Activated CD4-positive, alpha-beta memory T cell treated with anti-CD3 and anti-CD28 coated beads, Interleukin-2, amount 10 ng/mL, durations not matched to agents 7 days and 5 days (primary cell): ENCODE results near the gene MINPP1. TPM values are rescaled to one million over a fixed set of nuclear protein-coding genes. Genes with fewer than 3 reads are reported as not detected.
A peak's percentile ranks its signal among the peaks of the same experiment; 100 is the strongest.

Experiments
- CTCF ChIA-PET: fragments of 350-600 bp; sonication (Branson Sonifier 250); formaldehyde crosslinking; loops from one replicate; lab custom pipeline; 2021; ENCODE audit warnings: antibody characterized with exemption, inconsistent platforms; lab: Charles Lee
- POLR2A ChIA-PET: fragments of 350-600 bp; sonication (Branson Sonifier 250); formaldehyde crosslinking; loops from one replicate; lab custom pipeline; 2021; ENCODE audit warnings: antibody characterized with exemption; lab: Charles Lee
- DNase-seq: peaks from one replicate; pipeline ENCODE4 v3.0.0-alpha.2; 2020
- H3K27ac Mint-ChIP-seq: one replicate; pipeline ENCODE4 v1.8.0; 2021; ENCODE audit warnings: mild to moderate bottlenecking, mixed read lengths
- H3K27me3 Mint-ChIP-seq: one replicate; pipeline ENCODE4 v1.8.0; 2021; ENCODE audit warnings: mixed read lengths
- H3K36me3 Mint-ChIP-seq: one replicate; pipeline ENCODE4 v1.8.0; 2021; ENCODE audit warnings: low read depth, mixed read lengths
- H3K4me1 Mint-ChIP-seq: one replicate; pipeline ENCODE4 v1.8.0; 2021; ENCODE audit warnings: mixed read lengths
- H3K4me3 Mint-ChIP-seq: one replicate; pipeline ENCODE4 v1.8.0; 2021; ENCODE audit warnings: mild to moderate bottlenecking, mixed read lengths
- H3K9me3 Mint-ChIP-seq: one replicate; pipeline ENCODE4 v1.8.0; 2021; ENCODE audit warnings: mixed read lengths
- total RNA-seq, 2 experiments: library from RNA; stranded (reverse); gene quantifications; one replicate each; pipeline ENCODE4 v1.2.3, GENCODE V29; 2021

Gene MINPP1
- total RNA-seq, 2 experiments from 2014 or later: 11.0 to 11.4 TPM

- ChIA-PET POLR2A (no interaction called here), CTCF (no interaction called here)
- Mint-ChIP-seq H3K4me1 (peaks cover 11% of the 10 kb centered on the region), H3K27me3 (no peaks in the 10 kb centered on the region), H3K4me3 (no peak overlapping the region), H3K36me3 (peaks cover 19% of the 10 kb centered on the region), H3K27ac (no peak overlapping the region), H3K9me3 (no peaks in the 10 kb centered on the region)
- no peak for DNase-seq
Measured at GRCh38 chr10:87531908-87532622, 27.4 kb downstream of the MINPP1 start.

DNA sequence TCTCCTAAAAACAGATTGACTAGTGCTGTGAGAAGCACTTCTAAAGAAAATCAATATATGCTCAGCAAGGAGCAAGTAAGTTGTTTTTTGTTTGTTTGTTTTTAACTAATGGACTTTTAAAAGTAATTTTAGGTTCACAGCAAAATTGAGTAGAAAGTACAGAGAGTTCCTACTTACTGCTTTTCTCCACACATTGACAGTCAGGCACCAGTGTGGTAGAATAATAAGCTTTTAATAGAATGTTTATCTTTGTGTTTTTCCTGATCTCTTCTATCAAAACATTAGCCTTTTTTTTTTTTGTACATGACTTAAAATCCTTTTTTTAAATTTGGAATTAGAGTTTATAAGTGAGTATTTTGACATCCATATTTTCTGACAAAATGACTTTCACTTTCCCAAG lies 28.0 kb downstream of the MINPP1 start:
- H3K27me3 Mint-ChIP-seq: no peaks in the 10 kb centered on the region
- POLR2A ChIA-PET: no interaction called here
- H3K27ac Mint-ChIP-seq: no peak overlapping the region

DNA sequence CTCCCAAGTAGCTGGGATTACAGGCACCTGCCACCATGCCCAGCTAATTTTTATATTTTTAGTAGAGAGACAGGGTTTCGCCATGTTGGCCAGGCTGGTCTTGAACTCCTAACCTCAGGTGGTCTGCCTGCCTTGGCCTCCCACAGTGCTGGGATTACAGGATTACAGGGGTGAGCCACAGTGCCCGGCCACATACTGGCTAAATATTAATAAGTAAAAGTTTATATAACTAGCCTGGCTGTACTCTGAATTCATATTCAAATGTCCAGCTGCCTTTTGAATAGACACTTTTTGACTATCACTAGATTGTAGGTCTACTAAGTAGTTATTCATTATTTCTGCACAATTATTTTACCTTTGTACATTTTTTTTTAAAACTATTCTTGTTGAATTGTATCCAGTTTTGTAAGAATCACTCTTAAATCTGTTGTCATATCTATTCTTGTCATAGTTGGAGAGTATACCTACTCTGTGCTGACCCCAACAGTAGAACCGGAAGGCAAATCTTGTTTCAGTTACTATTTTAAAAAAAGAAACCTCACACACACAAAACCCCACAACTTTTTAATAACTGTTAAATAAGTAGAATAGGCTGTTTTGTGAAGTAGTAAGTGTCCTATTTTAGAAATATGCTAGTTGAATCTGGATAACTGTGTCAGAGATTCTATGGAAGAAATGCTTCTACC lies 29.6 kb downstream of the MINPP1 start:
- peaks cover 10% of the 10 kb centered on the region for H3K36me3 Mint-ChIP-seq
- no peak overlapping the region for H3K27ac Mint-ChIP-seq
- DNase-seq: no peak
- H3K9me3 Mint-ChIP-seq: no peaks in the 10 kb centered on the region
- peaks cover 20% of the 10 kb centered on the region for H3K4me1 Mint-ChIP-seq
- CTCF ChIA-PET: interaction anchor here (0.7 to 1.8 kb wide), 6 partner anchors 11 to 1559 kb away, joined by 3 to 8 read pairs (median 4); partner anchors contain the start of gene MINPP1
- POLR2A ChIA-PET: no interaction called here
- H3K4me3 Mint-ChIP-seq: no peak overlapping the region
- no peaks in the 10 kb centered on the region for H3K27me3 Mint-ChIP-seq

More for the DNA sequence above, 28.0 kb downstream of the MINPP1 start:
- H3K4me1 Mint-ChIP-seq: peaks cover 15% of the 10 kb centered on the region
- no peak for DNase-seq
- CTCF ChIA-PET: interaction anchor here (1.4 to 1.8 kb wide), 2 partner anchors 12 to 29 kb away, joined by 3 to 8 read pairs; partner anchors contain the start of gene MINPP1
- H3K4me3 Mint-ChIP-seq: no peak overlapping the region
- H3K36me3 Mint-ChIP-seq: peaks cover 14% of the 10 kb centered on the region
- H3K9me3 Mint-ChIP-seq: no peaks in the 10 kb centered on the region

DNA sequence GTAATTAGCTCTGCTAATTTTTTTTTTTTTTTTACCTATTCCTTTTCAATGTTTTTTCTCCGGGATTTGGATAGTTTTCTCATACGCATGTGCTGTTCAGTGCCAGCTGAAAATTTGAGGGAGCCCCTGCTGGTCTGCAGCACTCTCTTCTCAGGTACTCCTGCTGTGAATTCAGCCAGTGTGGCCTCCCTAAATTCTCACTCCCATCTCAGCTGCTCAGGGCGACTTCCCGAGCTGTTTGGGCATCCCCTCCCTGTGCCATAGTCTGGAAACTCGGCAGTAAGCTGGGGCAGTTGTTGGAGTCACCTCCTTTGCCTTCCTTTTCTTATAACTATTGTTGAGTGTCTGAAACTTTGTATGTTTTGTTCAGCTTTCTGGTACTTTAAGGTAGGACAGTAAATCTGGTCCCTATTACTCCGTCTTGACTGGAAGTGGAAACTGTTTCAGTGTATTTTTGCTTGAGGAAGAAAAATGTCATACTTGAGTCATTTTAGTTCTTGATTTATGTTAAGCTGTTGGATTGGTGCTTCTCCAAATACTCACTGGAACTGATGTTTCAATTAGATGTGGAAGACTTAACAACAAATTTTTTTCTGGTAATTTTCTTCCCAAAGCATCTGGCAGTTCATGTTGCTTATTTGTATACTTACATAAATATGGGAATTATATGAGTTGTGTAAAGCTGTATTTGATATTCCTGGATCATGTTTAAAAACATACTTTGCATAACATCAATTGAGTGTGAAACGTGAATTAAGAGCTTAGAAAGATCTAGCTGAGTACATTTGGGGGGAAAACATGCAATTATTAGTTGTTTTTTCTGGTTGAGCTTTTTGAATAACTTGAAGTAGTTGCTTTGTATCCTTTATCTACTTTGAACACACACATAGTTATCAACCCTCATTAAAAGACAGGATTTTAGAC lies 33.7 kb downstream of the MINPP1 start:
- no peaks in the 10 kb centered on the region for H3K27me3 Mint-ChIP-seq
- CTCF ChIA-PET: interaction anchor here (0.6 to 0.8 kb wide), 2 partner anchors 8 to 440 kb away, joined by 3 read pairs; no protein-coding TSS in a partner anchor
- peaks cover 27% of the 10 kb centered on the region for H3K36me3 Mint-ChIP-seq
- H3K4me1 Mint-ChIP-seq: peaks cover 24% of the 10 kb centered on the region
- H3K27ac Mint-ChIP-seq: no peak overlapping the region
- POLR2A ChIA-PET: no interaction called here
- peaks cover 13% of the 10 kb centered on the region for H3K9me3 Mint-ChIP-seq
- no peak overlapping the region for H3K4me3 Mint-ChIP-seq
- DNase-seq: no peak

- CTCF ChIA-PET: no interaction called here
Measured at GRCh38 chr10:87541114-87541513, 36.4 kb downstream of the MINPP1 start.

DNA sequence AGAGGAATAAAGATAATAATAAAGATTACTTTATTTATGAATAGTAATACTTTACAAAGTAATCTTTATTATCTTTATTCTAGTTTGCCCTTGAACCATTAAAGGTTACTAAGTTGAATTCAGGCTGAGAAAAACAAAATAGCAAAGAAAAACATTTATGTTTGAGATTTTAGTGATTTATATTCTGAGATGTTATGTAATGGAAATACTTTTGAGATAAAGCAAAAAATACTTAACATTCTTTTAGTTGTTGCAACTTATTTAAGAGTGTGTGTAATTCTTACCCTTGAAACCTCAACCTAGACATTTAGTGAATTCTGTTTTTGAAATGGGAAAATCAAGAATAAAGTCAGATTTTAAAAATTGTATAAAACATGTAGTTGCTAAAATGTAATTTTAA lies 40.0 kb downstream of the MINPP1 start:
- CTCF ChIA-PET: interaction anchor here (1.7 kb wide), 1 partner anchor 11 kb away, joined by 3 read pairs; no protein-coding TSS in a partner anchor
- peaks cover 13% of the 10 kb centered on the region for H3K9me3 Mint-ChIP-seq
- H3K4me3 Mint-ChIP-seq: no peak overlapping the region
- H3K4me1 Mint-ChIP-seq: peaks cover 13% of the 10 kb centered on the region
- no peaks in the 10 kb centered on the region for H3K27me3 Mint-ChIP-seq
- no peak for DNase-seq
- POLR2A ChIA-PET: no interaction called here
- no peak overlapping the region for H3K27ac Mint-ChIP-seq
- peaks cover 28% of the 10 kb centered on the region for H3K36me3 Mint-ChIP-seq

More at GRCh38 chr10:87541114-87541513, 36.4 kb downstream of the MINPP1 start:
- POLR2A ChIA-PET: no interaction called here
- no peak overlapping the region for H3K4me3 Mint-ChIP-seq
- no peak overlapping the region for H3K27ac Mint-ChIP-seq
- H3K27me3 Mint-ChIP-seq: no peaks in the 10 kb centered on the region
- H3K4me1 Mint-ChIP-seq: peaks cover 27% of the 10 kb centered on the region
- no peak for DNase-seq
- peaks cover 27% of the 10 kb centered on the region for H3K36me3 Mint-ChIP-seq
- peaks cover 13% of the 10 kb centered on the region for H3K9me3 Mint-ChIP-seq

DNA sequence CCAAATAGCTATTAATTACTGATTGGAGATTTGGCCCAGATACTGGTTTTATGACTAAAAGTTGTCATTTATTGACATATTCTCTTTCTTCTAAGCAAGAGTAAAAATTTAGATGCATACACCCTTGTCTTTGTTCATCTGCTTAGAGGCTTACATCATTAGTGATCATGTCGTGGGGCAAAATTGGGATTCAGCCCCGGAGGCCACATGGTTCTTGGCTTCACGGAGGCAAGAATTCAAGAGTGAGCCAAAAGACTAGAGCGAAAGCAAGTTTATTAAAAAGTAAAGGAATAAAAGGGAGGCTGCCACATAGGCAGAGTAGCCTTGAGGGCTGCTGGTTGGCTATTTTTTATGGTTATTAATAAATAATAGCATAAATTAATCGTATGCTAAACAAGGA lies 41.1 kb downstream of the MINPP1 start:
- peaks cover 25% of the 10 kb centered on the region for H3K36me3 Mint-ChIP-seq
- H3K4me3 Mint-ChIP-seq: no peak overlapping the region
- ChIA-PET POLR2A (no interaction called here), CTCF (interaction anchor here (1.0 to 1.7 kb wide), 2 partner anchors 8 to 12 kb away, joined by 3 read pairs; no protein-coding TSS in a partner anchor)
- peaks cover 9% of the 10 kb centered on the region for H3K4me1 Mint-ChIP-seq
- H3K9me3 Mint-ChIP-seq: peaks cover 13% of the 10 kb centered on the region
- no peaks in the 10 kb centered on the region for H3K27me3 Mint-ChIP-seq
- no peak for DNase-seq
- no peak overlapping the region for H3K27ac Mint-ChIP-seq

GRCh38 chr10:87546210-87546609 lies 41.5 kb downstream of the MINPP1 start:
- Mint-ChIP-seq H3K36me3 (peaks cover 25% of the 10 kb centered on the region), H3K4me1 (peaks cover 9% of the 10 kb centered on the region), H3K27me3 (no peaks in the 10 kb centered on the region), H3K4me3 (no peak overlapping the region), H3K9me3 (peaks cover 13% of the 10 kb centered on the region), H3K27ac (no peak overlapping the region)
- POLR2A ChIA-PET: no interaction called here
- CTCF ChIA-PET: interaction anchor here (1.0 kb wide), 1 partner anchor 8 kb away, joined by 3 read pairs; no protein-coding TSS in a partner anchor
- DNase-seq: peak; percentile 19

- no peak overlapping the region for H3K27ac Mint-ChIP-seq
- H3K4me1 Mint-ChIP-seq: peaks cover 9% of the 10 kb centered on the region
- ChIA-PET CTCF (interaction anchor here (1.0 kb wide), 1 partner anchor 9 kb away, joined by 3 read pairs; no protein-coding TSS in a partner anchor), POLR2A (no interaction called here)
- H3K27me3 Mint-ChIP-seq: no peaks in the 10 kb centered on the region
- H3K4me3 Mint-ChIP-seq: no peak overlapping the region
- H3K9me3 Mint-ChIP-seq: peaks cover 10% of the 10 kb centered on the region
- no peak for DNase-seq
- peaks cover 18% of the 10 kb centered on the region for H3K36me3 Mint-ChIP-seq
Measured at GRCh38 chr10:87546971-87547413, 42.3 kb downstream of the MINPP1 start.

- Mint-ChIP-seq H3K27me3 (no peaks in the 10 kb centered on the region), H3K4me3 (no peak overlapping the region), H3K36me3 (peaks cover 18% of the 10 kb centered on the region), H3K9me3 (peaks cover 5% of the 10 kb centered on the region), H3K27ac (no peak overlapping the region), H3K4me1 (peaks cover 9% of the 10 kb centered on the region)
- ChIA-PET POLR2A (interaction anchor here (1.1 kb wide), 1 partner anchor 14 kb away, joined by 3 read pairs; no protein-coding TSS in a partner anchor), CTCF (no interaction called here)
- DNase-seq: no peak
Measured at GRCh38 chr10:87547734-87548311, 43.1 kb downstream of the MINPP1 start.

DNA sequence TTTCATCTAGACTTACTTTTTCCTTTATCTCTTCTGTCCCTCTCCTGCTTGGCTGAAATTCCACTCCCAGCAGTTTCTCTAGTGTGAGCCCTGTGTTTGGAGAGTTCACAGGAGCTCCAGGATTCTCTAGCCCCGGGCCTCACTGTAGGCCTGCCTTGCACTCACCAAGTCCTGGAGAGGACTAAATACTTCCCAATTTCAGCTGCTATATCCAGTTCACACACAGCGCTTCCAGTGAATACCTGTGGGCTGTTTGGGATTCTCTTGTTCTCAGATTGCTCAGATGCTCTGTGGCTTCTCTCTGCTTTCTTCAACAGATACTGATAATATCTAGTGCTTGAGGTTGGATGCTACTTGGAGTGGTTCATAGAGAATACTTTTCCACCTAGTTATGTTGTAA lies 46.0 kb downstream of the MINPP1 start:
- H3K27me3 Mint-ChIP-seq: no peaks in the 10 kb centered on the region
- ChIA-PET CTCF (no interaction called here), POLR2A (no interaction called here)
- peaks cover 6% of the 10 kb centered on the region for H3K4me1 Mint-ChIP-seq
- no peak overlapping the region for H3K4me3 Mint-ChIP-seq
- no peaks in the 10 kb centered on the region for H3K9me3 Mint-ChIP-seq
- no peak overlapping the region for H3K27ac Mint-ChIP-seq
- peaks cover 16% of the 10 kb centered on the region for H3K36me3 Mint-ChIP-seq
- DNase-seq: no peak

GRCh38 chr10:87551326-87551725 lies 46.6 kb downstream of the MINPP1 start:
- Mint-ChIP-seq H3K27me3 (no peaks in the 10 kb centered on the region), H3K4me1 (peaks cover 3% of the 10 kb centered on the region), H3K9me3 (no peaks in the 10 kb centered on the region), H3K4me3 (no peak overlapping the region), H3K27ac (no peak overlapping the region), H3K36me3 (peaks cover 16% of the 10 kb centered on the region)
- ChIA-PET POLR2A (no interaction called here), CTCF (no interaction called here)
- no peak for DNase-seq
